HG02623 (cell line): ENCODE data around the gene CCNI2.

Source experiments
- ATAC-seq: cut with Tn5 transposase; IDR thresholded peaks from one replicate; pipeline ENCODE4 v1.9.1; 2021; ENCODE audit warnings: moderate library complexity; ENCODE audit not compliant: unreplicated experiment

Gene CCNI2

GRCh38 chr5:132746954-132747615 is at the start of gene CCNI2:
TSS of gene CCNI2 (plus strand) at chr5:132747426. CDS start at chr5:132747496, 70 bp downstream.
- peak; percentile 43 for ATAC-seq

GRCh38 chr5:132704875-132705274 is 42.4 kb upstream of the CCNI2 start:
- ATAC-seq: no peak

- no peak for ATAC-seq
Observed at GRCh38 chr5:132708645-132709044, 38.6 kb upstream of the CCNI2 start.

GRCh38 chr5:132714456-132715307 is 32.5 kb upstream of the CCNI2 start:
- no peak for ATAC-seq

- ATAC-seq: no peak
Observed at GRCh38 chr5:132718544-132719312, 28.5 kb upstream of the CCNI2 start.

- no peak for ATAC-seq
Observed at GRCh38 chr5:132725745-132726144, 21.5 kb upstream of the CCNI2 start.

- no peak for ATAC-seq
Observed at GRCh38 chr5:132729896-132730295, 17.3 kb upstream of the CCNI2 start.

GRCh38 chr5:132733499-132734148 is 13.6 kb upstream of the CCNI2 start:
- ATAC-seq: no peak

- ATAC-seq: no peak
Observed at GRCh38 chr5:132734687-132735086, 12.5 kb upstream of the CCNI2 start.

- peak; percentile 86 for ATAC-seq
Observed at GRCh38 chr5:132736853-132737833, 10.1 kb upstream of the CCNI2 start, which contains the start of gene KIF3A. TSS of gene KIF3A (minus strand) at chr5:132737546. CDS start at chr5:132737419, 127 bp downstream.

GRCh38 chr5:132737982-132738681 is 9.1 kb upstream of the CCNI2 start:
- no peak for ATAC-seq

- ATAC-seq: no peak
Observed at GRCh38 chr5:132739232-132739631, 8.0 kb upstream of the CCNI2 start.

GRCh38 chr5:132742158-132742557 is 5.1 kb upstream of the CCNI2 start:
- ATAC-seq: no peak

- ATAC-seq: no peak
Observed at GRCh38 chr5:132742626-132743025, 4.6 kb upstream of the CCNI2 start.

GRCh38 chr5:132744659-132745058 is 2.6 kb upstream of the CCNI2 start:
- ATAC-seq: no peak

- no peak for ATAC-seq
Observed at GRCh38 chr5:132746592-132746953, 653 bp upstream of the CCNI2 start.

GRCh38 chr5:132747616-132748440 is 602 bp downstream of the CCNI2 start:
- peak; percentile 6 for ATAC-seq

- ATAC-seq: no peak
Observed at GRCh38 chr5:132748522-132749000, 1.3 kb downstream of the CCNI2 start.
